Osteocyte (in vitro differentiated cells): ENCODE results near the gene FRMD4B. TPM values are rescaled to one million over a fixed set of nuclear protein-coding genes. Genes with fewer than 3 reads are reported as not detected.
A peak's percentile ranks its signal among the peaks of the same experiment; 100 is the strongest.

Experiments used
- DNase-seq: peaks from one replicate; pipeline ENCODE4 v3.0.0; 2021; ENCODE audit warnings: mixed read lengths; ENCODE audit not compliant: unreplicated experiment; ENCODE audit errors: extremely low spot score
- H3K27ac Mint-ChIP-seq: one replicate; pipeline ENCODE4 v1.8.0; 2021; ENCODE audit warnings: mild to moderate bottlenecking, mixed read lengths; ENCODE audit not compliant: unreplicated experiment
- H3K27me3 Mint-ChIP-seq: one replicate; pipeline ENCODE4 v1.8.0; 2021; ENCODE audit warnings: mixed read lengths; ENCODE audit not compliant: unreplicated experiment
- H3K36me3 Mint-ChIP-seq: one replicate; pipeline ENCODE4 v1.8.0; 2021; ENCODE audit warnings: mixed read lengths; ENCODE audit not compliant: unreplicated experiment
- H3K4me1 Mint-ChIP-seq: one replicate; pipeline ENCODE4 v1.8.0; 2021; ENCODE audit warnings: mixed read lengths; ENCODE audit not compliant: unreplicated experiment
- H3K4me3 Mint-ChIP-seq: one replicate; pipeline ENCODE4 v1.8.0; 2021; ENCODE audit warnings: mild to moderate bottlenecking, moderate library complexity, mixed read lengths; ENCODE audit not compliant: unreplicated experiment
- H3K9me3 Mint-ChIP-seq: one replicate; pipeline ENCODE4 v1.8.0; 2021; ENCODE audit warnings: mixed read lengths; ENCODE audit not compliant: unreplicated experiment
- total RNA-seq: library from RNA; stranded (reverse); gene quantifications from 2 replicates; pipeline ENCODE4 v1.2.1, GENCODE V29; 2021
- TF ChIP-seq, protein P1 (sequence below): fragments of 200-600 bp; sonication (generic); IDR thresholded peaks from 2 replicates; pipeline ENCODE4 v1.5.0; 2021; ENCODE audit warnings: antibody characterized with exemption, mild to moderate bottlenecking, moderate library complexity

FRMD4B gene
- total RNA-seq, 1 donor from 2014 or later: 1.3 TPM

DNA sequence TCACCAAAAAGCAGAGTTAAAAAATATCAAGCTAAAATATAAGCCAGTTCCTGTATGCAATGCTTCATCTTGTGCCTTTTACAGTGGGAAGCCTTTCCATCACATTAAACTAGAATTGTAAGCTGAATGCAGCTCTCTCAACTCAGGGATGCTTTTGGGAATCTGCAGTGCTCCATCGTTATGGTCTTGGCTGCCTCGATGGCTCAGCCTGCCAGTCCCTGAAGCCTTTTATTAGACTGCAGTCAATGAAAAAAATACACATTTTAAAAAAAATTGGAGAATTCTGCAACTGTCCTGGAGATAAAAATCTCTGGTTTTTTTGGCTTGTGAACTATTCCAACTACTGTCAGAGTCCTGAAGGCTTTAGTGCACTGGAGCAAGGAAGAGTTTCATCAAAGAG is 53.0 kb downstream of the FRMD4B start:
- Mint-ChIP-seq H3K4me1 (peaks cover 24% of the 10 kb centered on the region), H3K27me3 (no peaks in the 10 kb centered on the region), H3K27ac (no peak overlapping the region), H3K36me3 (no peaks in the 10 kb centered on the region), H3K9me3 (peaks cover 5% of the 10 kb centered on the region), H3K4me3 (no peak overlapping the region)
- DNase-seq: no peak
- TF ChIP-seq, protein P1, sequence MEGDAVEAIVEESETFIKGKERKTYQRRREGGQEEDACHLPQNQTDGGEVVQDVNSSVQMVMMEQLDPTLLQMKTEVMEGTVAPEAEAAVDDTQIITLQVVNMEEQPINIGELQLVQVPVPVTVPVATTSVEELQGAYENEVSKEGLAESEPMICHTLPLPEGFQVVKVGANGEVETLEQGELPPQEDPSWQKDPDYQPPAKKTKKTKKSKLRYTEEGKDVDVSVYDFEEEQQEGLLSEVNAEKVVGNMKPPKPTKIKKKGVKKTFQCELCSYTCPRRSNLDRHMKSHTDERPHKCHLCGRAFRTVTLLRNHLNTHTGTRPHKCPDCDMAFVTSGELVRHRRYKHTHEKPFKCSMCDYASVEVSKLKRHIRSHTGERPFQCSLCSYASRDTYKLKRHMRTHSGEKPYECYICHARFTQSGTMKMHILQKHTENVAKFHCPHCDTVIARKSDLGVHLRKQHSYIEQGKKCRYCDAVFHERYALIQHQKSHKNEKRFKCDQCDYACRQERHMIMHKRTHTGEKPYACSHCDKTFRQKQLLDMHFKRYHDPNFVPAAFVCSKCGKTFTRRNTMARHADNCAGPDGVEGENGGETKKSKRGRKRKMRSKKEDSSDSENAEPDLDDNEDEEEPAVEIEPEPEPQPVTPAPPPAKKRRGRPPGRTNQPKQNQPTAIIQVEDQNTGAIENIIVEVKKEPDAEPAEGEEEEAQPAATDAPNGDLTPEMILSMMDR: no peak

DNA sequence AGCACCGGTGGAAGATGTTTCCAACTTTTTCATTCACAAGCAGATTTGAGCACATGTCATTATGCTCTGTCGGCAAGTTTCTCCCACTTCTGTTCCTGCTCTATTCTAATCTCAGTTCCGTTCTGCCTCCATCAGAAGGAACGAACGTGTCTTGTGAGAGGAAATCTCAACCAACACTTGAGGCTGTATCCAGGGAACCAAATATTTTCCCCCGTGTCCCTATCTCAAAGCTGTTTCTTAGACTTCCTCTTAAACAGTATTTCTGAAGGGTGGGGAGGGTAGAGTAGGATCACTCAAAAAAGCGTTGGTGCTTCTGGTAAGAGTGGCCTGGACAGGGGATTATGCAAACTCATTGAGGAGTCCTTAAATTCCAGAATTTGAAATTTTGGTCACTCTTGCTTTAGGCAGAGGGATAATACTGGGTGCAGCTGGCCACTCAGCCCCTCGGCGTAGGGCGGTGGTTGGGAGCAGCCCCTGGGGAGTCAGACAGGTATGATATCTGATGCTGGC is 54.9 kb downstream of the FRMD4B start:
- Mint-ChIP-seq H3K27ac (peak overlapping the region; percentile 63), H3K9me3 (no peaks in the 10 kb centered on the region), H3K4me3 (no peak overlapping the region), H3K27me3 (no peaks in the 10 kb centered on the region), H3K36me3 (no peaks in the 10 kb centered on the region), H3K4me1 (peaks cover 41% of the 10 kb centered on the region)
- DNase-seq: no peak
- TF ChIP-seq, protein P1: no peak

DNA sequence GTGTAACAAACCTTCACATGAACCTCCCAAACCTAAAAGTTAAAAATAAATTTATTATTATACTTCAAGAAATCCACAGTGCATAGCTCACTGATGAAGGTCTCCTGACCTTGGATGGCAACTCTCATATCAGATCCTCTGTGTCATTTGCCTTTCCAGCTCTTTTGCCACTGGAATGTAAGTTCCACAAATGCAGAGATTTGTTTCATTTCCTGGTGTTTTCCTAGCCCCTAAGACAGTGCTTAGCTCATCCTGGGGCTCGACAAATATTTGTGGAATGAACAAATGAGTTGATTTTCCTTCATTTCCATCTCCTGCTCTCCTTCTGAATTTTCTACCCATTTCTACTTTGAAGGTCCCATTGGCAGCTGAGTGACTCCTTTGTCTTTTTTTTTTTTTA is 56.0 kb downstream of the FRMD4B start:
- no peak for DNase-seq

DNA sequence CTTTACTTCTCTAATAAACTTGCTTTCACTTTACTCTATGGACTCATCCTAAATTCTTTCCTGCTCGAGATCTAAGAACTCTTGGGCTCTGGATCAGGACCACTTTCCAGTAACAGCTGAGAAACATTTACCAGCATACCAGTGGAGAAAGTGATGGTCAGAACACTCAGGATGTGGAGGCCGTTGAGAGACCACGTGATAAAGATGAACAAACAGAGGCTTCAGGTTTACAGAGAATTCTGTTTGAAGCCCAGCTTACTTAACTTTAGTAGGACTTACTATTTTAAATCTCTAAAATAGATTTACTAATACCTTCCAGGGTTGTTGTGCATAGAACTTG is 57.0 kb downstream of the FRMD4B start:
- no peaks in the 10 kb centered on the region for H3K27me3 Mint-ChIP-seq
- peaks cover 41% of the 10 kb centered on the region for H3K4me1 Mint-ChIP-seq
- H3K36me3 Mint-ChIP-seq: no peaks in the 10 kb centered on the region
- TF ChIP-seq, protein P1: no peak
- H3K27ac Mint-ChIP-seq: no peak overlapping the region
- DNase-seq: no peak
- H3K9me3 Mint-ChIP-seq: no peaks in the 10 kb centered on the region
- H3K4me3 Mint-ChIP-seq: no peak overlapping the region

More for the DNA sequence above, 56.0 kb downstream of the FRMD4B start:
- Mint-ChIP-seq H3K4me3 (no peak overlapping the region), H3K27ac (peak overlapping the region; percentile 27), H3K4me1 (peaks cover 41% of the 10 kb centered on the region), H3K36me3 (no peaks in the 10 kb centered on the region), H3K9me3 (no peaks in the 10 kb centered on the region), H3K27me3 (no peaks in the 10 kb centered on the region)
- TF ChIP-seq, protein P1: no peak

DNA sequence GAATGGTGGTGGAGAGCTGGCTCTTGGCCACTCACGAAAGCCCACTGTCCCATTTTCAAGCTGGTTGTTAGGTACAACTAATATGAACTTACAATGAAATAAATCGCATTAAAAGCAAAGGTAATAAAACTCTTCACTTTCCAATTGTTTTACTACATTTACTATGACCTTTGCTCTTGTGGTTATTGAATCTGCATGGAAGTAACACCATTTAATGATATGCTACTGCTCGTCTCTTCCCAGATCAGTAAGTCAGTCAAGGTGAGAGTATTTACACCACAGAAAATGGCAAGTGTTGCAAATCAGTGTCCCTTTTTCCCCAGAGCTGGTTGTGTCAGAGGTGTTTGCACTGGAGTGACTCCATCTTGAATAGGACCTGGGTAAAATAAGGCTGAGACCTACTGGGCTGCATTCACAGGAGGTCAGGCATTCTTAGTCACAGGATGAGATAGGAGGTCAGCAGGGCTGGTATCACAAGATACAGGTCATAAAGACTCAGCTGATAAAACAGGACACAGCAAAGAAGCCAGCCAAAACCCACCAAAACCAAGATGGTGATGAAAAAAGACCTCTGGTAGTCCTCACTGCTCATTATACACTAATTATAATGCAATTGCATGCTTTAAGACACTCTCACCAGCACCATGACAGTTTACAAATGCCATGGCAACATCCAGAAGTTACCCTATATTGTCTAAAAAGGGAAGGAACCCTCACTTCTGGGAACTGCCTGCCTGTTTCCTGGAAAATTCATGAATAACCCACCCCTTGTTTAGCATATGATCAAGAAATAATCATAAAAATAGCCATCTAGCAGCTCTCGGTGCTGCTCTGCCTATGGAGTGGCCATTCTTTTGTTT is 57.6 kb downstream of the FRMD4B start:
- no peaks in the 10 kb centered on the region for H3K9me3 Mint-ChIP-seq
- peaks cover 41% of the 10 kb centered on the region for H3K4me1 Mint-ChIP-seq
- no peaks in the 10 kb centered on the region for H3K27me3 Mint-ChIP-seq
- H3K4me3 Mint-ChIP-seq: no peak overlapping the region
- peak overlapping the region; percentile 75 for H3K27ac Mint-ChIP-seq
- TF ChIP-seq, protein P1: no peak
- DNase-seq: no peak
- no peaks in the 10 kb centered on the region for H3K36me3 Mint-ChIP-seq
